HCT116 (cell line): ENCODE measurements around the gene PRR3.
"Not testable (repeated sequence)": the region's sequence is repeated elsewhere in the genome, so short reads cannot be mapped to it uniquely, and the experiment has no call there.

ENCODE experiments used
- ATF3 ChIP-seq: IDR thresholded peaks from 2 replicates; pipeline ENCODE4 v1.6.1; 2012
- CEBPB ChIP-seq: IDR thresholded peaks from 2 replicates; pipeline ENCODE4 v1.6.1; 2012; ENCODE audit warnings: low read depth
- CTCF ChIP-seq, 3 experiments: fragments of 200-600 bp in 1 of 3; sonication (generic) in 1 of 3; IDR thresholded peaks in 2 of 3; conservative IDR thresholded peaks in 1 of 3; 2 replicates each; pipeline ENCODE4 v1.5.1; 2012 to 2017; ENCODE audit warnings: low read depth in 2 of 3, low read length in 2 of 3, antibody characterized with exemption in 1 of 3, borderline replicate concordance in 1 of 3, control low read depth in 1 of 3, mild to moderate bottlenecking in 1 of 3, mixed read lengths in 1 of 3, mixed run types in 1 of 3, moderate library complexity in 1 of 3; ENCODE audit not compliant: insufficient read depth in 1 of 3
- EZH2 ChIP-seq: fragments of 200-600 bp; sonication (generic); IDR thresholded peaks from 2 replicates; pipeline ENCODE4 v1.6.1; 2017; ENCODE audit warnings: antibody characterized with exemption, mixed run types
- EZH2phosphoT487 ChIP-seq: fragments of 200-600 bp; IDR thresholded peaks from 2 replicates; pipeline ENCODE4 v1.6.1; 2018; ENCODE audit warnings: antibody characterized with exemption, borderline replicate concordance
- FOSL1 ChIP-seq: IDR thresholded peaks from 2 replicates; pipeline ENCODE4 v1.6.1; 2012; ENCODE audit warnings: low read depth
- JUND ChIP-seq: IDR thresholded peaks from 2 replicates; pipeline ENCODE4 v1.6.1; 2012
- MAX ChIP-seq: IDR thresholded peaks from 2 replicates; pipeline ENCODE4 v1.6.1; 2012
- POLR2A ChIP-seq: IDR thresholded peaks from 2 replicates; pipeline ENCODE4 v1.7.0; 2011; ENCODE audit warnings: borderline replicate concordance; ENCODE audit not compliant: insufficient read depth, insufficient read length; ENCODE audit errors: extremely low read depth
- RAD21 ChIP-seq: IDR thresholded peaks from 2 replicates; pipeline ENCODE4 v1.6.1; 2012; ENCODE audit warnings: low read depth, mild to moderate bottlenecking
- SP1 ChIP-seq: IDR thresholded peaks from 2 replicates; pipeline ENCODE4 v1.6.1; 2012; ENCODE audit warnings: low read depth
- TCF7L2 ChIP-seq: IDR thresholded peaks from 2 replicates; pipeline ENCODE4 v1.7.0; 2011; ENCODE audit warnings: borderline replicate concordance, inconsistent platforms; ENCODE audit not compliant: insufficient read depth, insufficient read length; ENCODE audit errors: extremely low read depth
- YY1 ChIP-seq: IDR thresholded peaks from 2 replicates; pipeline ENCODE4 v1.6.1; 2011; ENCODE audit warnings: low read length, low read depth, moderate library complexity, mild to moderate bottlenecking; ENCODE audit not compliant: insufficient replicate concordance; ENCODE audit errors: extremely low read depth

DNA sequence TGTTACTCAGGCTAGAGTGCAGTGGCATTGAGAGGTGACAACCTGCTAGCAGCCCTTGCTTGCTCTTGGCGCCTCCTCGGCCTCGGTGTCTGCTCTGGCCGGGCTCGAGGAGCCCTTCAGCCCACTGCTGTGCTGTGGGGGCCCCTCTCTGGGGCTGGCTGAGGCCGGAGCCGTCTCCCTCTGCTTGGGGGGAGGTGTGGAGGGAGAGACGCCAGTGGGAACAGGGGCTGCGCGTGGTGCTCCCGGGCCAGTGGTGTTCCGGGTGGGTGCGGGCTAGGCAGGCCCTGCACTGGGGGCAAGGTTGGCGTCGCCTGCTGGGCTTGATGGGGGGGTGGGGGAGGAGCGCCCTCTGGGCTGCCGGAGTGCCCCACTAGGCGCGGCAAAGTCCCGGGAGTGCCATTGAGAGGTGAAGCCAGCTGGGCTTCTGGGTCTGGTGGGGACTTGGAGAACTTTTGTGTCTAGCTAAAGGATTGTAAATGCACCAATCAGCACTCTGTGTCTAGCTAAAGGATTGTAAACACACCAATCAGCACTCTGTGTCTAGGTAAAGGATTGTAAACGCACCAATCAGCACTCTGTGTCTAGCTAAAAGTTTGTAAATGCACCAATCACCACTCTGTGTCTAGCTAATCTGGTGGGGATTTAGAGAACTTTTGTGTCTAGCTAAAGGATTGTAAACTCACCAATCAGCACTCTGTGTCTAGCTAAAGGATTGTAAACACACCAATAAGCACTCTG, 39.2 kb upstream of the PRR3 start:
- not testable (repeated sequence) for TF ChIP-seq YY1; CTCF (IDR thresholded peaks at IDR 0.05 in 2 of 3, conservative IDR thresholded peaks at IDR 0.05 in 1 of 3; ENCODE audit: borderline replicate concordance in 1 of 3, insufficient read depth in 1 of 3, low read depth in 2 of 3, low read length in 2 of 3); POLR2A; ATF3; MAX; TCF7L2; JUND; EZH2phosphoT487; EZH2; FOSL1; CEBPB; RAD21; SP1
